Measurements from ENCODE around the gene PRX.
"Not testable (repeated sequence)": the region's sequence is repeated elsewhere in the genome, so short reads cannot be mapped to it uniquely, and the experiment has no call there.

Gene PRX

GRCh38 chr19:40414542-40415535, 1.7 kb upstream of the PRX start:
- H3K4me3 ChIP-seq (replicated peaks in 1 of 2; ENCODE audit: low read depth in 2 of 2, low read length in 2 of 2) = no peak overlapping the region
- TF ChIP-seq, protein P1, sequence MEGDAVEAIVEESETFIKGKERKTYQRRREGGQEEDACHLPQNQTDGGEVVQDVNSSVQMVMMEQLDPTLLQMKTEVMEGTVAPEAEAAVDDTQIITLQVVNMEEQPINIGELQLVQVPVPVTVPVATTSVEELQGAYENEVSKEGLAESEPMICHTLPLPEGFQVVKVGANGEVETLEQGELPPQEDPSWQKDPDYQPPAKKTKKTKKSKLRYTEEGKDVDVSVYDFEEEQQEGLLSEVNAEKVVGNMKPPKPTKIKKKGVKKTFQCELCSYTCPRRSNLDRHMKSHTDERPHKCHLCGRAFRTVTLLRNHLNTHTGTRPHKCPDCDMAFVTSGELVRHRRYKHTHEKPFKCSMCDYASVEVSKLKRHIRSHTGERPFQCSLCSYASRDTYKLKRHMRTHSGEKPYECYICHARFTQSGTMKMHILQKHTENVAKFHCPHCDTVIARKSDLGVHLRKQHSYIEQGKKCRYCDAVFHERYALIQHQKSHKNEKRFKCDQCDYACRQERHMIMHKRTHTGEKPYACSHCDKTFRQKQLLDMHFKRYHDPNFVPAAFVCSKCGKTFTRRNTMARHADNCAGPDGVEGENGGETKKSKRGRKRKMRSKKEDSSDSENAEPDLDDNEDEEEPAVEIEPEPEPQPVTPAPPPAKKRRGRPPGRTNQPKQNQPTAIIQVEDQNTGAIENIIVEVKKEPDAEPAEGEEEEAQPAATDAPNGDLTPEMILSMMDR (IDR thresholded peaks at IDR 0.05; ENCODE audit: low read depth, low read length) = no peak
- DNase-seq (ENCODE audit: low read depth in 2 of 2) = no peak

DNA sequence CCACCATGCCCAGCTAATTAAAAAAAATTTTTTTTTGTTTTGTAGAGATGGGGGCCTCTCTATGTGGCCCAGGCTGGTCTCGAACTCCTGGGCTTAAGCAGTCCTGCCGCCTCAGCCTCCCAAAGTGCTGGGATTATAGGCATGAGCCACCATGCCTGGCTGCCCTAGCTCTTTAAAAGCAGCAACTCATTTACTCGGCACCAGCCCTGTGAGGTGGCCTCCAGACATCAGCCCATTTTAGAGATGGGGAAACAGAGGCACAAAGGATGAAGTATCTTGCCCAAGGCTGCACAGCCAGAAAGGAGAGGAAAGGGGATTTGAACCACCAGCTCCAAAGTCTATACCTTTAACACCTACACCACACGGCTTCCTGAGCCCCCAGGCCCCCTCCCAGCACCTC, 312 bp downstream of the PRX start:
- no peak overlapping the region for H3K4me3 ChIP-seq (replicated peaks in 1 of 2; ENCODE audit: low read depth in 2 of 2, low read length in 2 of 2)
- no peak for DNase-seq (ENCODE audit: low read depth in 2 of 2)
- TF ChIP-seq, protein P1 (IDR thresholded peaks at IDR 0.05; ENCODE audit: low read depth, low read length) = no peak

DNA sequence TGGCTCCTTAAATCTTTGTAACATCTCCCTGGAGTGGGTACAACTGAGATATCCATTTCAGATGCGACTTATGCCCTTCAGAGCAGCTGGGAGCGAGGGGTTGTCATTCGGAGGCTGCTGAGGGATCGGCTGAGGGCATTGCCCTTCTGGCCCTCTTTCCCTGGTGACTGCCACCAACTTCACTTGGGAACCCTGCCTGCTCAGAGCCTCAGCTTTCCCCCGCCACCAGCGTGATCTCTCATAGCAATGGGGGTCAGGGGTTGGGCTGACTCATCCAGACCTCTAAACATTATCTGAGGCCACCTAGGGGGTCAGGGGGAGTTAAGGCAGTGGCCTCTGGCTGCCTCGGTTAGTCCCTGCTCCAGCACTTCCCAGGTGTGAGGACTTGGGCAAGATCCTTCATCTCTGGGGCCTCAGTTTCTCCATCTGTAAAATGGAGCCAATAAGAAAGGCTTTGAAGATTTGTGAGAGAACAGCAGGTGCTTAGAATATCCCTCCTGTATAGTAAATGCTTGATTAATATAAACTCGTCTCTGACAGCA, 1.1 kb downstream of the PRX start:
- TF ChIP-seq, protein P1 (IDR thresholded peaks at IDR 0.05; ENCODE audit: low read depth, low read length) = no peak
- DNase-seq (ENCODE audit: low read depth in 2 of 2) = no peak
- no peak overlapping the region for H3K4me3 ChIP-seq (replicated peaks in 1 of 2; ENCODE audit: low read depth in 2 of 2, low read length in 2 of 2)

GRCh38 chr19:40411125-40411842, 1.9 kb downstream of the PRX start:
- H3K4me3 ChIP-seq (replicated peaks in 1 of 2; ENCODE audit: low read depth in 2 of 2, low read length in 2 of 2) = no peak overlapping the region
- TF ChIP-seq, protein P1 (IDR thresholded peaks at IDR 0.05; ENCODE audit: low read depth, low read length) = no peak
- DNase-seq (ENCODE audit: low read depth in 2 of 2) = no peak

DNA sequence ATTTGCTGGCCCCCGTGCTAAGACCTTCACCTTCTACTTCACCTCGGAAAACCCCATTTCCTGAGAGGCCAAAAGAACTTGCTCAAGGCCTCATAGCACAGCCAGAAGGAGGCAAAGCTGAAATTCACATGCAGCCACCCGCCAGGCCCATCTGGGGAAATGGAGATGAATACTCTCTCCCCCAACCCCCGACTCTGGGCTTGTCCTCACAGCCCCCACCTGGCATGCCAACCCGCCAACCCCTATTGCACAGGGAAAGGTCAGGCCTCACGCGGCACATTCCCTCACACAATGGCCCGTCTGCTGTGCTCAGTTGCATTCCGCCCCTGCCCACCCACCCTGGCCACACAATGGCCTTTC, 3.2 kb downstream of the PRX start:
- TF ChIP-seq, protein P1 (IDR thresholded peaks at IDR 0.05; ENCODE audit: low read depth, low read length) = no peak
- no peak for DNase-seq (ENCODE audit: low read depth in 2 of 2)
- no peak overlapping the region for H3K4me3 ChIP-seq (replicated peaks in 1 of 2; ENCODE audit: low read depth in 2 of 2, low read length in 2 of 2)

DNA sequence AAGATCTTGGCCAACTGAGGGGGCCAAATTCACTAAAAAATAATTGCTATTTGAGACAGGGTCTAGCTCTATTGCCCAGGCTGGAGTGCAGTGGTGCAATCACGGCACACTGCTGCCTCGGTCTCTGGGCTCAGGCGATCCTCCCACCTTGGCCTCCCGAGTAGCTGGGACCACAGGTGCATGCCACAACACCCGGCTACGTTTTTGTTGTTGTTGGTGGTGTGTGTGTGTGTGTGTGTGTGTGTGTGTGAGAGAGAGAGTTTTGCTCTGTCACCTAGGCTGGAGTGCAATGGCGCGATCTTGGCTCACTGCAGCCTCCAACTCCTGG, 4.6 kb downstream of the PRX start:
- not testable (repeated sequence) for H3K4me3 ChIP-seq (replicated peaks in 1 of 2; ENCODE audit: low read depth in 2 of 2, low read length in 2 of 2); DNase-seq (ENCODE audit: low read depth in 2 of 2)

All from cardiac fibroblast (primary cell).